ENCODE measurements around the gene FBXO46.

FBXO46 gene

GRCh38 chr19:45682117-45682516 is 48.6 kb downstream of the FBXO46 start:
- no peak for DNase-seq (ENCODE audit: low spot score)

DNA sequence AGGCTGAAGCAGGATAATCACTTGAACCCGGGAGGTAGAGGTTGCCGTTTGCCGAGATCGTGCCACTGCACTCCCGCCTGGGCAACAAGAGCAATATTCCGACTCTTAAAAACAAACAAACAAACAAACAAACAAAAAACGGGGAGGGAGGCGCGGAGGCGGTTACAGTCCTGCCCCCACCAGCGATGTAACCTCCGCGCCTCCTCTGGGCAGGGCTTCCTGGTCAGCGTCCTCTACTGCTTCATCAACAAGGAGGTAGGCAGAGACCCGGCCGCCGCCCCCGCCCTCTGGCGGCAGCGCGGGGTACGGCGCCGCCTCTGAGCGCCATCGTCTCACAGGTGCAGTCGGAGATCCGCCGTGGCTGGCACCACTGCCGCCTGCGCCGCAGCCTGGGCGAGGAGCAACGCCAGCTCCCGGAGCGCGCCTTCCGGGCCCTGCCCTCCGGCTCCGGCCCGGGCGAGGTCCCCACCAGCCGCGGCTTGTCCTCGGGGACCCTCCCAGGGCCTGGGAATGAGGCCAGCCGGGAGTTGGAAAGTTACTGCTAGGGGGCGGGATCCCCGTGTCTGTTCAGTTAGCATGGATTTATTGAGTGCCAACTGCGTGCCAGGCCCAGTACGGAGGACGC is 49.2 kb downstream of the FBXO46 start:
- peak; percentile 90 for DNase-seq (ENCODE audit: low spot score)

GRCh38 chr19:45677351-45678230 is 53.1 kb downstream of the FBXO46 start:
- peak; percentile 79 for DNase-seq (ENCODE audit: low spot score)

- DNase-seq (ENCODE audit: low spot score), result peak; percentile 44
Observed at GRCh38 chr19:45676851-45677263, 53.8 kb downstream of the FBXO46 start.

- DNase-seq (ENCODE audit: low spot score), result no peak
Observed at GRCh38 chr19:45674946-45675345, 55.8 kb downstream of the FBXO46 start.

GRCh38 chr19:45670670-45671453 is 59.8 kb downstream of the FBXO46 start:
- peak; percentile 37 for DNase-seq (ENCODE audit: low spot score)

DNA sequence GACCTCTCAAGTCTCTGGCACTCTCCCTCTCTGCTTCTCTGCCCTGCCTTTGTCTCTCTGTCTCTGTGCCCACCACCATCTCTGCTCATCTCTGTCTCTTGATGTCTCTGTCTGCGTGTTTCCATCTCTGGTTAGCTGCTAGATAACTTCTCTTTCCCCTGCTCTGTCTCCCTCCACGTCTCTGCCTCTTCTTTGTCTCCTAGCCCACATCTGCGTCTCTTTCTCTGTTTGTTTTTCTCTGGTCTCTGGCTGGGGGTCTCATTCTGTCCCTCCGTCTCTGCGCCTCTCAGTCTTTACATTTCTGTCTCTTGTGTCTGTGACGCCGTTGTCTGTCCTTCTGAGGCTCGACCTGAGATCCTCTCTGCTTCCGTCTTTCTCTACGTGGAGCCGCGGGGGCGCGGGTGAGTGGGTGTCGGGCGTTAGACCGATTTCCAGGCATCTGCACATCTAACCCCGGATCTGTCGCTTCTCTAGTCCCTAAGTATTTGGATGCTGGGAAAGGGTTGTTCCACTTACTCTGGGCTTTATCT is 62.3 kb downstream of the FBXO46 start:
- peak; percentile 30 for DNase-seq (ENCODE audit: low spot score)

DNA sequence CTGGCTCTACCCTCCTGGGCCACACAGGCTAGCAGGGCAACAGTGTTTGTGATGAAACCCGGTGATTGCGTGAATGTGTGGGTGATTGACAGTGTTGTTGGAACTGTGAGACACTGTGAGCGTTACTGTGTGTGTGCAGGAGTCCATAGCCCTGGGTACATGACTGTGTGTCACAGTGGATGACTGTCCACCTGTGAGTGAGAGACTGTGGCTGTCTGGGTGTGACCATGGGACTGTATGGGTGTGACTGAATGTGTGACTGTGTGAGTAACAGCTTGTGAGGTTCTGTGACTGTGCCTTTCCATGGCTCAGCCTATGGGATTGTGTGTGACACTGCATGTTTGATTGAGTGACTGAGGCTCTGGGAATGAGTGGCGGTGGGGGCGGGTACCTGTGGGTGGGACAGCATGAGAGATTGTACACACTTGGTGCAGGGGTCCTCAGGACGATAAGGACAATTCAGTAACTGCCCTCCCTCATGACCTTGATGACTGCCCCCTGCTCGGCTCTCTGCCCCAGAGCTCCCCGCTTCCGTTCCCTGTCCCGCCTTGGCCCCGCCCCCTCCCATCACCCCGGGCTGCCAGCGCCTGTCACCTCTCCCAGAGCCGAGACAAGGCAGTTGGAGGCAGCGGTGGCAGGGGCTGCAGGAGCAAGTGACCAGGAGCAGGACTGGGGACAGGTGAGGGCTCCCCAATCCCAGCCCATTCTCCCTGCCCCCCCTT is 62.9 kb downstream of the FBXO46 start, which contains the start of gene GIPR:
TSS of gene GIPR (plus strand) at position 602 of the 722 bp plus-strand sequence. CDS start 1,300 bp downstream, outside the sequence.
- DNase-seq (ENCODE audit: low spot score), result peak; percentile 76

DNA sequence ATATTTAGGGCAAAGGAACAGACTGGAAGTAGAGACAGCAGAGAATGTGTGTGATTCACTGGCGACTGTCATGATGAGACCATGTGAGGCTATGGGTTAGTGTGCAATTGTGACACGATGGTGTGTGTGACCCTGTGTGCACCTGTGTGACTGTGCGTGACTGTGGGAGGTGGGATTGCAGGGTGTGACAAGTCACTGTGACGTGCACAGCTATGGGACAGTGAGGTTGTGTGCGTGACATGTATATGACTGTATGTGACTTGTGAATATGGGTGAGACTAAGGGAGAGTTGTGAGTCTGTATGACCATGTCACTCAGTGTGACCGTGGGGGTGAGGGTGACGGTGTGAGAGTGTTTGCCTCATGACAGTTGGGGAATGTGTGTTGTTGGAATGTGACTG is 66.1 kb downstream of the FBXO46 start:
- DNase-seq (ENCODE audit: low spot score), result no peak

DNA sequence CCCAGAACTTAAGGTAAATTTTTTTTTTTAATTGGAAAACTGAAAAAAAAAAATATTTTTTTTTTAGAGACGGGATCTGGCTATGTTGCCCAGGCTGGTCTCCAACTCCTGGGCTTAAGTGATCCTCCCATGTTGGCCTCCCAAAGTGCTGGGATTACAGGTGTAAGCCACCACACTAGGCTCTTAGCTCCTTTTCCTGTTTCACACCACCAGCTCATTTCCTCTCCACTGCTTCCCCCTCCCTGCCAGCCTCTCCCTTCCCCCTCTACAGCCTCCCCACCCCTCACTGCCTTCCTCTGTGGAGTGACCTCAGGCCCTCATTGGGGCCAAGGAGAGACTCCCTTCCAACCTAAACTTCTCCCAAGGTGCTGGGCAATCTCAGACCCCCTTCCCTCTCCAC is 66.9 kb downstream of the FBXO46 start:
- no peak for DNase-seq (ENCODE audit: low spot score)

- no peak for DNase-seq (ENCODE audit: low spot score)
Observed at GRCh38 chr19:45660636-45661035, 70.1 kb downstream of the FBXO46 start.
